Cerebellar nuclear complex (tissue), 1 donor: ENCODE results near the gene SELENON.
"Not testable (repeated sequence)": the region's sequence is repeated elsewhere in the genome, so short reads cannot be mapped to it uniquely, and the experiment has no call there.

ENCODE experiments used
- DNase-seq, 2 experiments: peaks; one replicate each; lab custom pipeline; 2025; lab: John Stamatoyannopoulos, UW

The SELENON gene

DNA sequence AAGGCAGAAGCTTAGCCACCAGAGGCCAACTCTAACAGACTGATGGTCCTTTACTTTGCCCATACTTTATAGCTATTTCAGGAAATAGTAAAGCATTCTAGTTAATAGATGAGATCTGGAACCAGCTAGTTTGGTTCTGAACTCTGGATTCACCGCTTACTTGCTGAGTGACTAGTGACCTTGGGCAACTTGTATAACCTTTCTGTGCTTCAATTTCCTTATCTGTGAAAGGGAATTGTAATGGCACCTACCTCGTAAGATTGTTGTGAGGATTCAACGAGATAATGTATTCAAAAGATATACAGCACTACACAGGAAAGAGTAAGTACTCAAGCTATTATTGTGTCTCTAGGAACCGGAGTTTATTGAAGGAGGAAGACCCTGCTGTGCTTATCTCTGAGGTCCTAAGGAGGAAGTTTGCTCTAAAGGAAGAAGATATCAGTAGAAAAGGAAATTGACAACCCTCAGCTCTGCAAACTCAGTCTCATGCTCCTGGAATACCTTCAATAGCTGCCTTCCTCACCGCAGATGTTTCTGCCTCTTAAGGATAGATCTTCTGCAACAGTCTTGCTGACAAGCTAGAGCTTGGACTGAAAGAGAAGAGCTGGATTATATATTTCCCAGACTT, 31.7 kb downstream of the SELENON start:
- no peak for DNase-seq

DNA sequence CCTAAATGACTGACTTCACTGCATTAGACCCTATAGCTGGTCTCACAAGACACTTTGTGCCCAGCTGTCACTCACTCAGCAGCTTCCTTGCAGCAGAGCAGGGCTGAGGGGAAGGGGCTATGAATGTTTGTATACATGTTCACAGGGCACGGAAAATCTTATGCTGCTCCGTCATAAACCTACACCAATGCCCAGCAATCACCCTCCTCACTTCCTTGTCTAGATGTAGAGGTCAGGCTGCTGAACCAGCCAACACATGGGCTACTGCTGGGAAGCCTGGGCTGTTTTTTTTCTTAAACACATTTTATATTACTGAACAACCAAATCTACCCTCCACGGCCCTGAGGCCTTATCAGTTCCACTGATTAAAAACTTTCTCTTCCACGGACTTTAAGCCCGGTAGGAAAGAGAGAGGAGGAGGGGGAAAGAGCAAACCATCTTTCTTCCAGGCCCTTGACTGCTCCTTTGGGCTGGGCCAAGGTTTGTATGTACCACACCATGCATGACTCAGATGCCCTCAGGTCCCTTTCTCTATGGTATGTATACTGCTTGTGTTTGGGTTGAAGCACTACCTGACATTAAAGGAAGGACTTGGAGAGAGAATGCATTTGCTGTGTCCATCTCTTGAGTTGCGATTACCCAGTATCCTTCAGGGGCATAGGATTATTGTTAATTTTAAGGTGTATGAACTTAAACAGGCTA, 32.5 kb downstream of the SELENON start:
- no peak for DNase-seq

DNA sequence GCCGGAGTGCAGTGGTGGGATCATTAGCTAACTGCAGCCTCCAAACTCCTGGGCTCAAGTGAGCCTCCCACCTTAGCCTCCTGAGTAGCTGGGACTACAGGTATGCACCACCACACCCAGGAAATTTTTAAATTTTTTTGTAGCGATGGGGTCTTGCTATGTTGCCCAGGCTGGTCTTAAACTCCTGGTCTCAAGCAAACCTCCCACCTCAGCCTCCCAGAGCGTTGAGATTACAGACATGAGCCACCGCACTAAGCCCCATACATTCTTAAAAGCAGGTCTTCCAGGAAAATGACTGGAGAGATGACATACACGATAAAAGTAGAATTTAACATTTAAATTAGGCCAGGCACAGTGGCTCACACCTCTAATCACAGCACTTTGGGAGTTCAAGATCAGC, 33.2 kb downstream of the SELENON start:
- DNase-seq: no peak

DNA sequence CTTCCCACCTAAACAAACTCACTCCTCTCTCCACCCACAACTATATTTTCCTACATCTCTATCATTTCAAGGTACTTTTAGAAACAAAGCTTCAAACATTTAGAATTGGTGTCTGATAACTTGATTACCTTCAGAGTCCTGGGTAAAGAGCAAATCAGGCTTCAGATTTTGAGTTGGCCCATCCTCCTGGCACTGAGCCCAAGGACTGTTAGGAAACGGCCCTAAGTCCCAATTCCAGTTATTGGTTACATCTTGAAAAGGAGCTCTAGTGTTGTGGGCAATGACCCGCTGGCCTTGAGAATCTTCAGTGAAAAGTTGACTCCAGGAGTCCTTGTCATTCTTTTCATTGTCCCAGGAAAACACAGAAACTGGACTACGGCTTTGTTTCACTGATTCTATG, 34.9 kb downstream of the SELENON start:
- no peak for DNase-seq

DNA sequence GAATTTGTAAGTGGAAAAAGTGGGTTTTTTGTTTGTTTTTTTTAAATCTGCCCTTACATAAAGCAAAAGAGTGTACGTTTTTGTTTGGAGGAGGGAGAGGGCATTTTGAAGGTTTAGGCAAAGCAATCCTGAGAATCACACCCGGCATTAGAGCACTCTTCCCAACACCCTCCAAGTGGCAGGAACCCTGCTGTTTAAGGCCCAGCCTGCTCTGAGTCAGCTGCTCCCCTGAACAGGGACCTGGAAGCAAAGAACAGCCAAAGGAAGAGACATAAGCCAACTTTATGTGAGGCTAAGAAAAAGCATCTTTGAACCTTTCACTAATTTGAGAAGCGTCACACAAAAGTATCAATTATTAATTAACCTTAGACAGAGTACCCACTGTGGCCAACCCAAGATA, 36.7 kb downstream of the SELENON start:
- DNase-seq: no peak

DNA sequence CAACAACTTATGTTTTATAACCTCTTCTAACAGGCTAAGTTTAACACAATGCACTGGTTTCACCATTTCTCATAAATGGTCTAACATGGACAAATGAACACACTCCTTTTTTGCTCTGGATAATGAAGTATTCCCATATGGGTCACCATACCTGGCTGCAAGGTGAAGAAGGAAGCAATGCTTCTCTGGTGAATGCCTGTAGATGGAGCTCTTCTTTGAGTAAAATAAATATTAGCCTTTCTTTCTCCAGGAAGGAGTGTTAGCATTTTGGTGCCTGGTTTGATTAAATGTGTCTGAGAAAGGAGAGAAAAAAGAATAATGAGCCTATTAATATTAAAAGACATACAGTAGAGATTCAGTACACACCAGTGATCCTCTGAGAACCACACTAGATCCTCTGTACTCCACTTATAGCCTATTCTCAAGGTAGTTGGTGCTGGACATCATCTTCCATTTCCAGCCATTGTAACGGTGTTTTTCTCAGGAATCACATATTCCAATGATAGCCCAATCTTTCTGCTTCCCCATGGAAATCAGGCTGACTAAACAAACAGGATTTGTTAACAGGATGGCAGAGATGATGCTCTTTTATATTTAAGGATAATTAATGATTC, 37.4 kb downstream of the SELENON start:
- DNase-seq: no peak

DNA sequence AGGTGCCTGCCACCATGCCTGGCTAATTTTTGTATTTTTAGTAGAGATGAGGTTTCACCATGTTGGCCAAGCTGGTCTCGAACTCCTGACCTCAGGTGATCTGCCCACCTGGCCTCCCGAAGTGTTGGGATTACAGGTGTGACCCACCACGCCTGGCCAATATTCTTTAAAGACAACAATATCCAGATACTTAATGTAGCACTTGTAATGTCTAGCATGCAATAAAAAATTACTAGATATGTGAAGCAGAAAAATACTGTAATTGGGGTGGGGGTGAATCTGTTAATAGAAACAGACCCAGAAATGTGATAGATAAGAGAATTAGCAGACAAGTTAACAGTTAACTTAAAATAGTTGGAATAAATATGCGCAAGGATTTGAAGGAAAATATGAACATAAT, 39.8 kb downstream of the SELENON start:
- not testable (repeated sequence) for DNase-seq

DNA sequence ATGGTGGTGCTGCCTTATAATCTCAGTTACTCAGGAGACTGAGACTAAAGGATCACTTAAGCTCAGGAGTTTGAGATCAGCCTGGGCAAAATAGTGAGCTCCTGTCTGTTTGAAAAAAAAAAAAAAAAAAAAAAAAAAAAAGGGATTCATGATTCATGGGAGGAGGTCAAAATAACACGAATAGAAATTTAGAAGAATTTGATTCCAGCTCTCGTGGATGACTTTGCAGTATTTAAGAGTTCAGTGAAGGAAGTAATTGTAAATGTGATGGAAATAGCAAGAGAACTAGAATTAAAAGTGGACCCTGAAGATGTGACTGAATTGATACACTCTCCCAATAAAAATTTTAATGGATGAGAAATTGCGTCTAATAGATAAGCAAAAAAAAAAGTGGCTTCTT, 43.5 kb downstream of the SELENON start:
- no peak for DNase-seq

DNA sequence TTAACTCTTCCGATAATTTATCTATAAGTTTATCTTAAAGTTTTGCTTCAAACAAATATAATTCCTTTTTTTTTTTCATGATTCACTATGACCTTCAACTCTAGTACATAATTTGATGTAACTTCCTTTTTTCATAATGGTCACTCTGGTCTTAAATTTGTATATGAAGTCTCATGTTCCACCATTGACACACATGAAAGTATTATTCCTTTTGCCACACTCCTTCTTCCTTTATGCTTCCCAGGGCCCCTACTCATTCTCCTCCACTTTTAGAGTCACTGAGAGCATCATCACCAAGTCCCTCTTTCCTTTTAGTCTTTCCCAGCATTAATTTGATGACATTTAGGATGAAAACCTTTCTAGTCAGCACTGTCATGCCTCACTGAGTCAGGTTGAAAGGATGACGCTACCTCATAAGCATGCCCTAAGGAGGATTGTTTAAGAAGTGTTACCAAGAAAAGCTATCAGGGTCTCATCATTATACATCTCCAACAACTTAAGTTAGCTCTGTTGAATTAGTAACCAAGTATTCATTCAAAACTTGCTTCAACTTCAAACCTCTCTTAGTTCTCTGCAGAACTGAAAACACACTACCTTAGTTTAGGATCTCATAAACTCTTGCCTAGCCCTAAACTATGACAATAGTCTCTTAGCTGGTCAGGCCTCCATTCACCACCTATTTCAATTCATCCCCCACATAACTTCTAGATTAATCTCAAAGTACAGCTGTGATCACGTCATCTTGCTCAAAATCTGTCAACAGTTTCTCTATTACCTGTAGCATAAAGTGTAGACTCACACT, 44.7 kb downstream of the SELENON start:
- no peak for DNase-seq

DNA sequence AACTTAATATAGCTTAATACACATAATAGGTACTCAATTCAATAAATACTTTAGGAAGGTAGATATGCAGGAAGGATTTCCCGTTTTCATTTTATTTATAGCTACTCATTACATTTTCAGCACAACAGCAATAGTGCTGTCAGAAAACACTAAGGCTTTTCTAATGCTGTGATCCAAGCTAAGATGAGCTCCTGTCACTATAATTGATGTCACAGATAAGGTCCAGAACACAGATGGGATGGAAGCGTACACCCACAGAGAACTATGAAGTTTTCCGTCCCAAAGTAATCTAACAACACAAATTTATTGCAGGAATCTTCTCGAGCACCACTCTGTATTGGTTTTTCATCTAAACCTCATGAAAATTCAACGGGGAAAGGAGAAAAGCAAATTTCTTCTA, 45.7 kb downstream of the SELENON start:
- no peak for DNase-seq

DNA sequence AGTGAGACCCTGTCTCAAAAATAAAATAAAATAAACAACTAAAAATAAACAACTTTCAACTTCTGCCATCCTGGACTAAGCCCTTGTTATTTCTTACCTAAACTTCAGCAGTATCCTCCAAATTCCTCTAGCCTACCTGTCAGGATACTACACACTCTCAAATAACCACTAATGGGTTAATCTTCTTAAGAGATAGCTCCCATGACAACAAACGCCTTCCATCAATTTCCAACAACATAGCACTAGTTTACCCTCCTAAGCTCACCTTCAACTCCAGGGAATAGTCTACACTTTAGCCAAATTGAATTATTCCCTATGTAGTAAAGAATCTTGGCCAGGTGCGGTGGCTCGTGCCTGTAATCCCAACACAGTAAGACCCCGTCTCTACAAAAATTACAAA, 47.9 kb downstream of the SELENON start:
- no peak for DNase-seq

DNA sequence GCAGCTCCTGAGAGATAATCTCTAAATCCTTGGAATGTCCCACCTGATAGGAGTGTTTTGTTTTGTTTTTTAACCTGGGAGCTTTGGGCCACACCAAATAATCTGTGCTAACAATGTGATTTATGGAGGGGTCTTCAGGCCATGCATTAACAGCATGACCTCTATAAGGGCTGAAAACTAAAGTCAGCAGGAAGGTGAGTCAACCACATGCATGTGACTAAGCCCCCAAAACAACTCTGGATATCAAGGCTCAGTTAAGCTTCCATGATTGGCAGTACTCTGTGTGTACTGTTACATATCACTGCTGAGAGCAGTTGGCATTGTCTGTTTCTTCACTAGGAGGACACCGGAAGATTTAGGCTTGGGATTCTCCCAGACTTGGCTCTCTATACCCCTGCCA, 48.5 kb downstream of the SELENON start:
- DNase-seq: no peak

DNA sequence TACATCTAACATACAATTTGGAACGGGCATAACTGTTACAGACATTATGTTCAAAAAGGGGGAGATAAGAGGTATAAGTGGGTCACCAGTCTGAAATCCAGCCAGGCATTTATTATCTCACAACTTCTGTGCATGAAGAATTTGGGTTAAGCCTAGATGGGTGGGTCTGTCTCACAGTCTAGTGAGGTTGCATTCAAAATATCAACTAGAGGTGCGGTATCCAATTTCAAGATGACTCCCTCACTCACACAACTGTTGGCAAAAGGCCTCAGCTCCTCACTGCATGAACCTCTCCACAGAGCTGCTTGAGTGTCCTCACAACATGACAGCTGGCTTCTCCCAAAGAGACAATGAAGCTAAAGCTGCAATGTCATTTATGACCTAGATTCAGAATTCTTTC, 54.6 kb downstream of the SELENON start:
- DNase-seq: no peak

DNA sequence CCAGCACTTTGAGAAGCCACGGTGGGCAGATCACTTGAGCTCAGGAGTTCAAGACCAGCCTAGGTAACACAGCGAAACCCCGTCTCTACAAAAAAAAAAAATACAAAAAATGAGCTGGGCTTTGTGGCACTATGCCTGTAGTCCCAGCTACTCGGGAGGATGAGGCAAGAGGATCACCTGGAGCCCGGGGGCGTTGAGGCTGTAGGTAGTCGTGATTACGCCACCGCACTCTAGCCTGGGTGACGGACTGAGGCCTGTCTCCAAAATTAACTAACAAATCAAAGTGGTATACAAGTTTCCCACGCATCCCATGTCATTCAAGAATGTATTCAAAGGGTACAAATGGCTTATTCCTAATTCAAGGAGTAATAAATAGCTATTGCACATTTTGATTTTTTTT, 56.9 kb downstream of the SELENON start:
- no peak for DNase-seq

DNA sequence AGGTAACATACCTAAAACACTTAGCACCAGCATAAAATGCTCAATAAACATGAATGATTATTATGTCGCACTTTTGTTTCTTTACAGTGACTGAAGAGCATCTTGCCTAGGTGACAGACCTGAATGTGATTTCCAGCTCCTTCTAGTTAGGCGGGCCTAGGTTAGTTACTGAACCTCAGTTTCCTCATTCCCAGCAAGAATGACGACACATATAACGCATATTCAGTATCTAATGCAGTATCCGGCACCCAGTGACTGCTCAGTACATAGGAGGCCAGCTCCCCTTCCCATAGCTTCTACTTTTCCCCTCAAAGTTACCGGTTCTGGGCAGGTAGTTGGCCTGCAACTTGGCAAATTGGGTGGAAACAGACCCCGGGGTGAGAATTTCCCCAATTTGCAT, 58.5 kb downstream of the SELENON start:
- DNase-seq: no peak

DNA sequence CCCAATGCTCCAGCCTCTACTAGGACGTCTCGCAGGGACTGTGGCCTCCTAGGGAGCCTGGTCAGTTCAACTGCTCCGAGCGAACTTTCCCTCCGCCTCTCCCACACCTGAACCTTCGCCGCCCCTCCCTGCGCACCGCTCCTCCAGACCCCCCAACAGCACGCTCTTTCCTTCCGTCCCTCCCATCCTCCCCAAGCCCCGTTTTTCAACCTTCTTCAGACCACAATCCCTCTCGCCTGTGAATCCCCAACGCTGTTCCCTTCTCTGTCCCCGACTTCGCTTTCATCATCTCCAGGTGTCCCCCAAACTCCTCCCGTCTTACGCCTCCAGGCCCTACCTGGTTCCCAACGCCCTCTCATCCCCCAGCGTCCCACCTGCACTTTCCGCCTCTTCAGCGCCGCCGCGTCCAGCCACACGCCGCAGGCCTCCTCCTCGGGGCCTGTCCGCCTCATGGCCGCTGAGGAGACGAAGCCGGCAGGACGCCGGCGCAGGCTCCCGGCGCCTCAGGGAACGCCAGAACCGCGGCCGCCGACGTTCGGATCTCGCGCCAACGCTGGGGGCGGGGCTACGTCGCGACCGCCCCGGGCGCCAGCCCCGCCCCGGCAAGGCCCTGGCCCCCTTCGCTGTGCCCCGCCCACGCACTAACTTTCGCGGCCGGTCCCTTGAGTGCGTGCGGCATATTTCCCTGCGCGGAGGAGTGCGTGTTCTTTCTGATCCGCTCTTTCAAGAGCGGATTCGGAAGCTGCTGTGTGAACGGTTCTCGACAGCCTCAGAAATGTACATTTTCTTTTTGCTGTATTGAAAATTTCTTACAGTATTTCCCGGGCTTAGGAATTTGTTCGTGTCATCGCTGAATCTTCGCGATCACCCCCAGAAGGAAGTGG, 59.2 kb downstream of the SELENON start, which contains the start of gene AUNIP:
Gene AUNIP, minus strand, starts transcription at position 552 of the 884 bp plus-strand sequence. Its CDS starts 100 bp downstream, at position 452.
- no peak for DNase-seq

DNA sequence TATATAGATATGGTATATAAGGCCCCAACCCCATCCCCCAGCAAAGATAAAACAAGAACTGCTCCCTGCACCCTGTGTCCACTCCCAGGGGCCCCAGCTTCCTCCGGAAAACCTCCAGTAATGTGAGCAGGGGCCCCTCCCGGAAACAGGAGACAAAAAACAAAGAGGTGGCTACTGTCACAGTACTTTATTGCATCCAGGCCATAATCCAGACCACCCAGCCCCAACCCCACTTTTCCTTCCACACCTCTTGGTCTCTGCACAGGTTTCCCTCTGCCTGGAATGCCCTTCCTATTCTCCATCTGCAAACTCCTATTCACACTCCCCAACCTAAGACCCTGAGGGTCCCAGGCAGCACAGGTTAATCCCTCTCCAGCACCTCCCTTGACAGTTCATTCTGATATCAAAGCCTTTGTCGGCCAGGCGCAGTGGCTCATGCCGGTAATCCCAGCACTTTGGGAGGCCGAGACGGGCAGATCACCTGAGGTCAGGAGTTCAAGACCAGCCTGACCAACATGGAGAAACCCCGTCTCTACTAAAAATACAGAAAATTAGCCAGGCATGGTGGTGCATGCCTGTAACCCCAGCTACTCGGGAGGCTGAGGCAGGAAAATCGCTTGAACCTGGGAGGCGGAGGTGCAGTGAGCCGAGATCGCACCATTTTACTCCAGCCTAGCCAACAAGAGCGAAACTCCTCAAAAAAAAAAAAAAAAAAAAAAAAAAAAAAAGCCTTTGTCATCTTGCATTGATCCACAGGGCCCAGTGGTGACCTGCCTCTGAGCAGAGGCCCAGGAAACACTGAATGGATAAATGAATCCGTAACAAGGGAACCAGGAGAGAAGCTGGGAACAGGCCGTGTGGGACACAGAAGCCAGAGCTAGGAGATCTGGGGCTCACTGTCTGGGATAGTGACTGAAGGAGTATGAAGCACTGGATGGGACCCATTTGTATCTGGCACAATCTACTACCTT, 61.6 kb downstream of the SELENON start:
- no peak for DNase-seq

DNA sequence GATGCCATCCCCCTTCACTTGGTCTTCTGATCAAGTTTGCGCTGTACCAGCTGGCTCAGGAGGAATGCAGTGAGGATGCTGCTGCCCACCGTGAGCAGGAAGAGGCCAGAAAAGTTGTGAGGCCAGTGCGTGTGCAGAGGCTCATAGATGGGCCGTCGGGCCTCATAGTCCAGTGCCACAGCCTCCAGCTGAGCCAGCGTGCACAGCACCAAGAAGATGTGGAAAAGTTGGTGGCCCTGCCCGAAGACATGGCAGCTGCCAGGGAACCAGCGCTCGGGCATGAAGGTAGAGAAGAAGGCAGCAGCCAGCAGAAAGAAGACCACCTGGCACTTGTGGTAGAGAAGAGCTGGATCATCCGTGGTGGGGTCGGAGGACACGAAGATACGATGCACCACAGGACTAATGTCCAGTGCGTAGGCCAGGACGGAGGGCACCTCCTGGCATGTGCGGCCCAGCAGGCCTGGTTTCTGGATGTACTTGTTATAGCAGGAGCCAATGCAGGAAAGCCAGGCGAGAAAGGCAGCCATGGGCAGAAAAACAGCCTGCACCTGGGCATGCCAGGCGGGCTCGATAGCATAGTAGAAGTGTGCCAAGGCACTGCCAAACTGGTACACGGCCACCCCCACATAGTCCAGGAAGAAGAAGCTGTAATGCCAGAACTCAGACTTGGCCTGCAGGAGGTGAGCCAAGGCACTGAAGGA, 62.9 kb downstream of the SELENON start:
- peak in 1 of 2 experiments; percentile 16 for DNase-seq

DNA sequence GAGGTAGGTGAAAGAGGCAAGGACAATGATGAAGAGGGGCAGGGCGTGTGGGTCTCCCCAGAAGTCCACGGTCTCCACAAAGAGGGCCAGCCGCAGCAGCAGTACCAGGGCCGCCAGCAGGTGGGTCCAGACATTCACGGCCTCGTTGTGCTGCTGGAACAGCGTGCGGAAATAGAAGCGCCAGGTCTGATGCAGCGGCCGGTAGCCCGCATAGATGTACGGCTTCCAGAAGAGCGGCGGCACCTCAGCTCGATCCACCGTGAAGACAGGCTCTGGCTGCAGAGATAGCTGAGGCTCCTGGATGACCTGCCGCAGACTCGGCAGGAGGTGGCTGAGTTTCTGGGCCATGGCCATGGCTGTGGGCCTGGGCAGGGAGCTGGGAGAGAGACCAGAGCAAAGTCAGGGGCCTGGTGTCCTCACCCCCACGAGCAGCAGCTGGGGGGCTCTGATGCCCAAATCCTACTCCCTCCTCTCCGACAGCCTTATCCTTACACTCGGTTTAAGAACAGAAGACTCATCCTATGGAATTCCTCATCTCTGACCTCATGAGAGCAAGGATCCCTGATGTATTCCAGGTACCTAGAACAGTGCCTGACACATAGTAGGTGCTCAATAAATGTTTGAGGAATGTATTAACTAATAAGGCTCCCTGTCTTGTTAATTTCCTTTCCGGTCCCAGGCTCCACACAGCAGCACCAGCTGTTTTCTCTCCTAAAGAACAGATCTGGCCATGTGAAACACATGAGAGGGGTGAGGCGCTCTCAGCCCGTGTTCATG, 63.7 kb downstream of the SELENON start:
- DNase-seq: peak in 1 of 2 experiments; percentile 35
